ENCODE measurements around the gene TNK2. TPM values are rescaled to one million over a fixed set of nuclear protein-coding genes. Genes with fewer than 3 reads are reported as not detected.
"Not testable (repeated sequence)": the region's sequence is repeated elsewhere in the genome, so short reads cannot be mapped to it uniquely, and the experiment has no call there.

Gene TNK2
- total RNA-seq, 1 experiment from 2014 or later, result 51.8 TPM

GRCh38 chr3:195902634-195903033 is 5.7 kb downstream of the TNK2 start:
- in situ Hi-C loops (cut with HindIII; ENCODE audit: low sequenced_read_pairs); DNase-seq (ENCODE audit: low spot score): not testable (repeated sequence)

DNA sequence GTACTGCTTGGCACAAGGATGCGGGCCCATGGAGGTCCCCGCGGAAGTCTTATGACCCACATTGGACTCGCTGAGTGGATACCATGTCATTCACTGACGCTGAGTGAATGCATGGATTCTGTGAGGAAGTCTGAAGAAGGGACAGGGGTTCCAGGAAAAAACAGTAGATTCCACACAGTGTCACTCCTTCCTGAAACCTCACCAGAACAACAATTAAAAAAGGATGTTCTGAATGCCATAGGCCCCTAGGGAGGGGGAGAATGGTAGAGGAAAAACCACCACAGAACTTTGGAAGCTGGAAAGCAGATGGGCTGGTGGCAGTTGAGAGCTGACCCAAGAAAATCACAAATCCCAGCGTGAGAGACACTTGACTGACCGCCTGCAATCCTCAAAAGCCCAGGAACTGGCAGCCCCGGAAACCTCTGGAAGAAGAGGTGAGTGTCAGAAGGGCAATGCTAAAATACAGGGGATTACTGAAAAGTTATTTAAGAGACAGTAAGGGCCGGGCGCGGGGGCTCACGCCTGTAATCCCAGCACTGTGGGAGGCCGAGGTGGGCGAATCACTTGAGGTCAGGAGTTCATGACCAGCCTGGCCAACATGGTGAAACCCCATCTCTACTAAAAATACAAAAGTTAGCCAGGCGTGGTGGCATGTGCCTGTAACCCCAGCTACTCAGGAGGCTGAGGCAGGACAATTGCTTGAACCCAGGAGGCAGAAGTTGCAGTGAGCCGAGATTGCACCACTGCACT is 6.3 kb downstream of the TNK2 start:
- in situ Hi-C loops (cut with HindIII; ENCODE audit: low sequenced_read_pairs); DNase-seq (ENCODE audit: low spot score): not testable (repeated sequence)

- in situ Hi-C loops (cut with HindIII; ENCODE audit: low sequenced_read_pairs), result no loop called here
- DNase-seq (ENCODE audit: low spot score), result no peak
Observed at GRCh38 chr3:195900436-195901355, 7.7 kb downstream of the TNK2 start.

DNA sequence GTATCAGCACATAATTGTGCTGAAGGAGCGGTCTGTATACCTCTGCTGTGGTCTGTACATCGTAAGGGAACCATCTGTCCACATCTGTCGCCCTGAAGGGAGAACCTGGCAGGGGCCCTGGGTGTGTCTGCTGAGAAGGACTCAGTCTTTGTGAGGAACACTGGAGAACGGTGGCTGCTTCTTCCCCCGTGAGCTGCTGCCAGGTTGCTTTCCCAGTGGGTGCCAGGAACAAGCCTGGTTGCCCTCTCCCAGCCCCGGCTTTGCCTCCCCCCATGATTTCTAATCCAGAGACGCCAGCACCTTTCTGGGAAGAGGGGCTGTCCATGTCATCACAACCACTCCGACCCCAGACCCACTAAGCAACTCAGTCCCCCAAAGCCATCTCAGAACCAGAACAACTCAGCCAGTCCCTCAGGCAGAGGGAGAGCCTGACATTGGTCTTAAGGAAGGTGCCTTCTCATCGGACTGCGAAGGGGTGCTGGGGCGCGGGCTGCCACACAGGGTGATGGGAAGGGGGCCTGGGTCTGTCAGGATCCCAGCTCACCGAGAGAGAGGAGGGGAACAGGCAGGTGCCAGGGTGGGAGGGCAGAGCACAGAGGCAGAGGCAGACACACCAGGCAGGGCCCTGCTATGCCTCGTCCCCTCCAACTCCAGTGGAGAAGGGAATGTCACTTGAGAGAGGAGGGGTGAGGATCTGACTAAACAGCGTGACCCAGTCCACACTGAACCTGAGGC is 8.5 kb downstream of the TNK2 start:
- in situ Hi-C loops (cut with HindIII; ENCODE audit: low sequenced_read_pairs), result no loop called here

GRCh38 chr3:195897853-195898415 is 10.4 kb downstream of the TNK2 start:
- DNase-seq (ENCODE audit: low spot score), result no peak
- in situ Hi-C loops (cut with HindIII; ENCODE audit: low sequenced_read_pairs), result no loop called here

More for the DNA sequence above, 8.5 kb downstream of the TNK2 start:
- no peak for DNase-seq (ENCODE audit: low spot score)

DNA sequence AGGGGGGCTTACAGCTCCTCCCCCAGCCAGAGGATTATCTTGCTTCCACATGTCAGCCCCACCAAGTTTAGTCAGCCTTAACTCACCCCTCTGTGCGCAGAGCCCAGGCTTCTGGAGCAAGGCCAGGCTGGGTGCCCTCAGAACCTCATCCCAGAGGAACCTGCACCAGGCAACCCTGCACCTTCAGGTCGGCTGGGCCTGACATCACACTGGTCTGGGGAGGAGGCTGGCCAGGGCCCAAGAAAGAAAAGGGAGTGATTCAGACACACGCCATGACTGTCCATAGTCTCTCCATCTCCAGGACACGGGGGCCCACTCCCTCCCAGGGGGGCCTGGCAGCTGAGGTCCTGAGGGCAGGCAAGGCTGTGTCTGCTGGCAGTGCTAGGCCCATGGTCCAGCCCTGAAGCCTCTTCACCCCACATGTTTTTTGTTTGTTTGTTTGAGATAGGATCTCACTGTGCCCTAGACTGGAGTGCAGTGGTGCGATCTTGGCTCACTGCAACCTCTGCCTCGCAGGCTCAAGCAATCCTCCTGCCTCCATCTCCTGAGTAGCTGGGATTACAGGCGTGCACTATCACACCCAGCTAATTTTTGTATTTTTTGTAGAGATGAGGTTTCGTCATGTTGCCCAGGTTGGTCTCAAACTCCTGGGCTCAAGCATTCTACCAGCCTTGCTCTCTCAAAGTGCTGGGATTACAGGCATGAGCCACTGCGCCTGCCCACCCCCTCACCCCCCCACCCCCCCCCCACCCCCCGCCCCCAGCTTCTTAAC is 11.1 kb downstream of the TNK2 start:
- in situ Hi-C loops (cut with HindIII; ENCODE audit: low sequenced_read_pairs), result no loop called here

GRCh38 chr3:195896361-195897080 is 11.8 kb downstream of the TNK2 start:
- peak; percentile 91 for DNase-seq (ENCODE audit: low spot score)
- in situ Hi-C loops (cut with HindIII; ENCODE audit: low sequenced_read_pairs), result no loop called here

More for the DNA sequence above, 11.1 kb downstream of the TNK2 start:
- peak; percentile 63 for DNase-seq (ENCODE audit: low spot score)

DNA sequence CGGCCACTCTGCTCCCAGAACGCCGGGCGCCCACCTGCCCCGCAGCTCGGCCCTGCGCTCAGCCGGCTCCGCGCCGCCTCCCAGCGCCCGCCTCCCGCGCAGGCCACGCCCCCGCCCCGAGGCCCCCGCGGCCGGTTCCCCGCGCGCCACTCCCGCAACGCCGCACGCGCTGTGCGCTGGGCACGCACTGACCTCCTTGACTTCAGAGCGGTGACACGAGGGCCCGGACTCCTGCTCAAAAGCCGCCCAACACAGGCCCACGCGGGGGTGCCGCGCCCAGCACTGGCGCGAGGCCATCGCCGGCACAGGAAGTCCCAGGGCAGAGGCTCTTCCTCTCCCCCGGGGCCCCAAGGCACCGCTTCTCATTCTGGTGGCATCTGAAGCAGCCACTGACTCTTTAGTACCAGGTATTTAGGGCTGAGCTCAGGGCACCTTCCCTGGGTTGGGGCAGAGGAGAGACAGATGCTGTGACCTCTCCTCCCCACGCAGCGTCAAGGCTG is 12.4 kb downstream of the TNK2 start:
- no peak for DNase-seq (ENCODE audit: low spot score)
- in situ Hi-C loops (cut with HindIII; ENCODE audit: low sequenced_read_pairs), result no loop called here

DNA sequence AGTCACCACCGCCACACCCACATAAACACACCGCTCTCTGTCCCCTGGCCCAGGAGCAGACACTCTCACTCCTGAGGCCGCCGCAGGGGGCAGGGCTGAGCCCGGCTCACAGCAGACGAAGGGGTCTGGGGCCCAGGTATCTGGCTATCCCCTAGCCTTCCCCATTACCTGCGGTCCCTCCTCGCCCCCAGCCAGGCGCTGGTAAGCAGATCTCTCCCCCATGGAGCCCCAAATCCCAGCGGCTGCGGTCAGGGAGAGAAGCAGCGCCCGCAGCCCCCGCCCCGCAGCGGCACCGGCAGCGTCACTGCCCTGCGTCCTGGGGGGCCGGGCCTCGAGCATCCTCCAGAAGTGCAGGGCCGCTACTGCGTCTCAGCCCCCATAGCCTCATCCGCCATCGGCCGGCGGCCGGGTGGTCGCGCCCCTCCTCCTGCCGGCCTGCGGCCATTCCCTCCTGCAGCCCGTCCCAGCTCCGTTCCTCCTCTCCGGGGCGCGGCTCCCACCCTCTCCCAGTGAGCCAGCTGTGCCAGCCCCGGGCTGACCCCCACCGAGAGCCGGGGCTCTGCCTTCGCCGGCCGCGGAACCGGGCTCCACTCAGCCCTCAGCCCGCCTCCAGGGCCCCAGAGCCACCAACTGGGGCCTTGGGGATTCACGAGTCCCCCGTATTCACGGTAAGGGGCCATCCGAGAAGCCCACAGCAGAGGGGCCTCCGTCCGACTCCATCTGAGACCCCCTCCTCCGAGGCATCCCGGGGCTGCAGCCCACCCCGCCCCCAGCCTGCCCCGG is 13.1 kb downstream of the TNK2 start:
- in situ Hi-C loops (cut with HindIII; ENCODE audit: low sequenced_read_pairs), result no loop called here
- DNase-seq (ENCODE audit: low spot score), result no peak

GRCh38 chr3:195893916-195894465 is 14.4 kb downstream of the TNK2 start:
- DNase-seq (ENCODE audit: low spot score), result no peak
- in situ Hi-C loops (cut with HindIII; ENCODE audit: low sequenced_read_pairs), result no loop called here

GRCh38 chr3:195893516-195893915 is 14.8 kb downstream of the TNK2 start:
- no peak for DNase-seq (ENCODE audit: low spot score)
- in situ Hi-C loops (cut with HindIII; ENCODE audit: low sequenced_read_pairs), result no loop called here

- DNase-seq (ENCODE audit: low spot score), result no peak
- in situ Hi-C loops (cut with HindIII; ENCODE audit: low sequenced_read_pairs), result no loop called here
Observed at GRCh38 chr3:195893044-195893395, 15.3 kb downstream of the TNK2 start.

GRCh38 chr3:195892105-195893043 is 16.0 kb downstream of the TNK2 start:
- in situ Hi-C loops (cut with HindIII; ENCODE audit: low sequenced_read_pairs), result no loop called here
- no peak for DNase-seq (ENCODE audit: low spot score)

DNA sequence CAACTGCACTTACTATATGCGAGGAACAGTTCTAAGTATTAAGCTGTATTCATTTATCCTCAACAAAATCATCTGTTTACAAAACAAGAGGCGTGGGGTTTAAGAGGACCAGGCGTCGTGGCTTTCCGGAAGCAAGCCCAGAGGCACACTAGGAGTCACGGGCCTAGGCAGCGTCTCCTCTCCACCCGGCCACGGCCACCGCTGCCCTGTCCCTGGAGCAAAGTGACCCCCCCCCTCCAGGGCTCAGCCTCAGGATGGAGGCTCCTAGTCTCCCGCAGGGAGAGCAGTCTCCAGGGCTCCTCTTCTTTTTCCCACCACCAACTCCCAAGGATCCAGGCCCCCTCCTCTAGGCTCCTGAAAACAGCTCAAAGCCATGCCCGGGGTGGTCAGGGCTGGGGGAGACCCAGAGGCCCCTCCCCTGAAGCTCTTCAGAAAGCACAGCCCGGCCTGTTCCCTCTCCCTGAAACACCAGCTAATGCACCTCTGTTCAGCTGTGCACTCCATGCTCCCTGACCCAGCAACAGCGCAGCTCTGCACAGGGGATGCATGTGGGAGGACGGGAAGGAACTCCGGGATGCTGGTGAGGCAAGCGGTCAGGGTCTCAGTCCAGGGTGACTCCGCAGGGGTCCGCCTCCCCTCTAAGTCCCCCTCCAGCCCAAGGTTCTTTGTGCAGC is 16.8 kb downstream of the TNK2 start:
- in situ Hi-C loops (cut with HindIII; ENCODE audit: low sequenced_read_pairs), result no loop called here
- DNase-seq (ENCODE audit: low spot score), result no peak

DNA sequence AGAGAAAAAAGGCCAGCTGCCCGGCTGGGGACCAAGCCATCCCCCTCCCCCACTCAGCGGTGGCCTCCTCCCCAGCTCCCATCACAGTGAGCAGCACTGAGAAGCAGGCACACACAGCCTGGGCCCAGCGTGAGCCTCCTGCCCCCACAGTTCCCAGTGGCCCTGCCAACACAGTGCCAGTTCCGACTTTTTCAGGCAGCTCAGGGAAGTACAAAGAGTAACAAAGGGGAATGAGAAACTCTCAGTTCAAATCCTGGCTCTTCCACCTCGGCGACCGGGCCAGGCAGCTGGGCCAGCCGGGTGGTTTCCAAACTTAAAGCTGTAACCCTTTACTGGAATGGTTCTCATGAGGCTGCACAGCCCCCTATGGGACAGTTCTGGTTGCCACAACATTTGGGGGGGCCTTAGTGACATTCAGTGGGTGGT is 18.5 kb downstream of the TNK2 start:
- in situ Hi-C loops (cut with HindIII; ENCODE audit: low sequenced_read_pairs), result no loop called here

More for the DNA sequence above, 18.5 kb downstream of the TNK2 start:
- DNase-seq (ENCODE audit: low spot score), result no peak

Data from G401 (cell line).